ENCODE data around the gene MARCHF5. TPM values are rescaled to one million over a fixed set of nuclear protein-coding genes. Genes with fewer than 3 reads are reported as not detected.

The MARCHF5 gene
- total and polyA plus RNA-seq, 9 donors = 15.4 to 44.1 (median 36.0) TPM

GRCh38 chr10:92377962-92378361, 87.0 kb downstream of the MARCHF5 start:
- no peaks in the 10 kb centered on the region for H3K27me3 ChIP-seq
- TF ChIP-seq CTCF (IDR thresholded peaks at IDR 0.05) = no peak
- no peak for TF ChIP-seq EP300 (IDR thresholded peaks at IDR 0.05)
- TF ChIP-seq POLR2A (IDR thresholded peaks at IDR 0.05) = no peak
- no peaks in the 10 kb centered on the region for H3K36me3 ChIP-seq
- no peak for DNase-seq
- H3K4me3 ChIP-seq = no peak overlapping the region
- H3K4me1 ChIP-seq (ENCODE audit: insufficient read depth) = no peaks in the 10 kb centered on the region
- H3K9me3 ChIP-seq = no peaks in the 10 kb centered on the region
- intact Hi-C loops (cut with DNase I) = no loop called here
- WGBS, 3 donors = 70 to 77% (median 76%) methylated on average over 4 of the region's 4 CpGs
- no peak overlapping the region for H3K27ac ChIP-seq

DNA sequence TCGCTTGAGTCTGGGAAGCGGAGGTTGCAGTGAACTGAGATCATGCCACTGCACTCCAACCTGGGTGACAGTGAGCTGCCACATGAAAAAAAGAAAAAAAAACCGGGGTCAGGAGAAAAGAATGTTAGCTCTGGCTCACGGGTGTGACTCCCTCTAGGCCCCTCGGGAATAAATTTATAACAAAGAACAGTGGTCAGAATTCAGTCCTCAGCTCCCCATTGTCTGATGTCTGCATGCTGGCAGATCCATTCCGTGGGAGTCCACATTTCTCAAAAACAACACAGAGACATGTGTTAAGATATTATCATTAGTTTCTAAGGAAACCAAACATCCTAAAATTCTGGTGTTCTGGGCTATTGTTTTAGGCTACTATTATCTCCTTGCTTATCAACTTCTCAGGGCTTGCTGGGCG, 90.6 kb downstream of the MARCHF5 start:
- Histone ChIP-seq H3K36me3 (no peaks in the 10 kb centered on the region), H3K9me3 (no peaks in the 10 kb centered on the region), H3K27ac (no peak overlapping the region), H3K4me3 (no peak overlapping the region), H3K27me3 (no peaks in the 10 kb centered on the region), H3K4me1 (ENCODE audit: insufficient read depth) (no peaks in the 10 kb centered on the region)
- TF ChIP-seq POLR2A (IDR thresholded peaks at IDR 0.05) = no peak
- TF ChIP-seq EP300 (IDR thresholded peaks at IDR 0.05) = no peak
- TF ChIP-seq CTCF (IDR thresholded peaks at IDR 0.05) = no peak
- DNase-seq = no peak
- intact Hi-C loops (cut with DNase I) = no loop called here
- 37 to 46% (median 38%) methylated on average over 7 of the region's 7 CpGs for WGBS, 3 donors

DNA sequence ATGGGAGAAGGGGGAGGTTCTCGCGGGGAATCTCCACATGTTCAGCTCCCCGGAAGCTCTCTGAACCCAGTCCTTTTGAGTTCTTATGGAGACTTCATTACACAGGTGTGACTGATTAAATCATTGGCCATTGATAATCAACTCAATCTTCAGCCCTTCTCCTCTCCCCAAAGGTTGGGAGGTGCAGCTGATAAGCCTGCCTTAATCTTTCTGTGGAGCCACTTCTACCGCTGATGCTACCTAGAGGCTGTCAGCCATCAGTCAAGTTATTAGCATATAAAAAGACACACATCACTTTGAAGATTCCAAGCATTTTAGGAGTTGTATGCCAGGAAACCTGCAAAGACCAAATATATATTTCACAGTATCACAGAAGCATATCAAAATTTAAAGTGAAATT, 91.7 kb downstream of the MARCHF5 start:
- Histone ChIP-seq H3K4me3 (no peak overlapping the region), H3K4me1 (ENCODE audit: insufficient read depth) (no peaks in the 10 kb centered on the region), H3K36me3 (no peaks in the 10 kb centered on the region), H3K27me3 (no peaks in the 10 kb centered on the region), H3K9me3 (no peaks in the 10 kb centered on the region), H3K27ac (no peak overlapping the region)
- DNase-seq = no peak
- TF ChIP-seq CTCF (IDR thresholded peaks at IDR 0.05) = no peak
- no peak for TF ChIP-seq EP300 (IDR thresholded peaks at IDR 0.05)
- no peak for TF ChIP-seq POLR2A (IDR thresholded peaks at IDR 0.05)
- 71 to 77% (median 75%) methylated on average over 4 of the region's 4 CpGs for WGBS, 3 donors
- intact Hi-C loops (cut with DNase I) = no loop called here

DNA sequence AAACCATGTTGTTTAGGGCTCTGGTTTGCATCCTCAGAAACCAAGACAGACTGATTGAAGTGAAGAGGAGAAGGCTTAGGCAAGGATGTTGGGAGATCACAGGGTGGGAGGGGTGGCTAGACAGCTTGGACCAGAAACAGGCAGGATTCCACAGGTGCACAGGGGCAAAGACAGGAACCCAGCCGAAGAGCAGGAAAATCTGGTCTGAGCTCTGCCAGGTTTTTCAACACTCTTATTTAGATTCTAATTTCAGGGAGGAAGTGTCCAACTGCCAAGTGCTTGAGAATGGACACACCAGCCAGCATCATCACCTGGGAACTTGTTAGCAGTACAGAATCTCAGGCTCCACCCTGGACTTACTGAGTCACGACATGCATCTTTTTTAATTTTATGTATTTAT, 93.8 kb downstream of the MARCHF5 start:
- H3K9me3 ChIP-seq = no peaks in the 10 kb centered on the region
- no peak for TF ChIP-seq CTCF (IDR thresholded peaks at IDR 0.05)
- TF ChIP-seq EP300 (IDR thresholded peaks at IDR 0.05) = no peak
- TF ChIP-seq POLR2A (IDR thresholded peaks at IDR 0.05) = no peak
- WGBS, 3 donors = 67 to 84% (median 68%) methylated on average over 2 of the region's 2 CpGs
- intact Hi-C loops (cut with DNase I) = no loop called here
- no peak for DNase-seq
- no peak overlapping the region for H3K27ac ChIP-seq
- H3K27me3 ChIP-seq = no peaks in the 10 kb centered on the region
- no peaks in the 10 kb centered on the region for H3K36me3 ChIP-seq
- H3K4me1 ChIP-seq (ENCODE audit: insufficient read depth) = no peaks in the 10 kb centered on the region
- no peak overlapping the region for H3K4me3 ChIP-seq

DNA sequence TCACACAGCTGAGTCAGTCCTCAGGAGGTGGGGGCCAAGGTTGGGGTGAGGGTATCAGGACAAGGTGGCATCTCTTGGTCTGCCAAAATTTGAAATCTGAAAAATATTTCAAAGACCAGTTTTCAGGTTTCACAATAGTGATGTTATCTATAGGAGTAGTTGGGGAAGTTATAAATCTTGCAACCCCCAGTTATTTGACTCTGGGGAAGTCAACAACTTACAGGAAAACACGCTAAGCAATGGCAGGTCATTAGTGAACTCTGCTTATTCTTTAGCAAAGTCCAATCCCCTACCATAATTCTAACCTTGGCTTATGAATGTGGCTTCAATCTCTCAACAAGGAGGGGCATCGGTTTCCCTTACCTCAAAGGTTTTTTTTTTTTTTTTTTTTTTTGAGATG, 94.9 kb downstream of the MARCHF5 start:
- WGBS, 3 donors = 84 to 91% (median 85%) methylated on average over 2 of the region's 2 CpGs
- H3K27me3 ChIP-seq = no peaks in the 10 kb centered on the region
- intact Hi-C loops (cut with DNase I) = no loop called here
- no peak for DNase-seq
- no peaks in the 10 kb centered on the region for H3K36me3 ChIP-seq
- H3K4me1 ChIP-seq (ENCODE audit: insufficient read depth) = no peaks in the 10 kb centered on the region
- H3K9me3 ChIP-seq = no peaks in the 10 kb centered on the region
- no peak for TF ChIP-seq EP300 (IDR thresholded peaks at IDR 0.05)
- TF ChIP-seq CTCF (IDR thresholded peaks at IDR 0.05) = no peak
- no peak for TF ChIP-seq POLR2A (IDR thresholded peaks at IDR 0.05)
- H3K4me3 ChIP-seq = no peak overlapping the region
- no peak overlapping the region for H3K27ac ChIP-seq

All from ovary (tissue), 9 donors.